ENCODE measurements around the gene TMEM190. TPM values are rescaled to one million over a fixed set of nuclear protein-coding genes. Genes with fewer than 3 reads are reported as not detected.
A peak's percentile ranks its signal among the peaks of the same experiment; 100 is the strongest.

TMEM190 gene
- total and polyA plus RNA-seq, 2 of the 8 experiments (the other 6 are each of a cell fraction or from before 2014, with no cell fraction given): 1.6 TPM; not detected in 1

DNA sequence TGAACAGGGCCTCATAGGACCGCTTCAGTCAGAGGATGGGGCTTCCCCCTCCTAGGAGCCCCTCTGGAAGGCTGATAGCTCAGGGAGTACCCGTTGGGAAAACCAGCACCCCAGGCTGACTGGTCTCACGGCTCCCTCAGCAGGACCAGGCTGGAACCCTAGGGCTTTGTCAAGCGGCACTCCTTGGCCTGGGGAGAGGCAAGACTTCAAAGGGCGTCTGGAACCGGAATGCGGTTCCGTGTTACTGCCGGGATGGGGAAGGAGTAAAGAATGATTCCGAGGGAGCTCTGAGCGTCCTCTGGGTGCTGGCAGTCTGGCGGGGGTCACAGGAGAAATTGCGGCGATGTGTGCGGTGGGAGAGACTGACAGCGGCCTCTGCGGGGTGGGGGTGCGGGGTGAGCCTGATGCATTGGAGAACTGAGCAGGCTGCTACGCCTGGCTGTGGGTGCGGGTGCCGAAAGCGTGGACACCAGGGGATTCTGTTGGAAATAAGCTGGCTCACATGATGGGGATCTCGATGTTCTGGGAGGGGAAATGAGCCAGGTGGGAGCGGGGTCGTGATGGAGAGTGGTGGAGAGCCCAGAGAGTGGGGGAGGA lies 24.0 kb upstream of the TMEM190 start:
- no peak overlapping the region for H2BK120ac ChIP-seq (replicated peaks; ENCODE audit: low read depth, low read length)
- H3K9me3 ChIP-seq (ENCODE audit: insufficient read depth in 2 of 2, low read depth in 1 of 2, low read length in 1 of 2): no peaks in the 10 kb centered on the region
- FAIRE-seq (no peak), DNase-seq (ENCODE audit: low read depth in 1 of 2, low spot score in 2 of 2) (no peak)
- peak overlapping the region; percentile 88; the same call in 1 of the 2 replicates for H2BK15ac ChIP-seq (ENCODE audit: low read length)
- no peak overlapping the region for H3K56ac ChIP-seq (replicated peaks; ENCODE audit: insufficient read length, low read depth, low read length)
- no peak overlapping the region for H2BK20ac ChIP-seq (ENCODE audit: low read length)
- H2AK5ac ChIP-seq (ENCODE audit: low read depth, low read length): no peak overlapping the region
- no peak overlapping the region for H3K14ac ChIP-seq (ENCODE audit: insufficient read length)
- H3K27me3 ChIP-seq (replicated peaks in 1 of 4; ENCODE audit: control insufficient read depth in 3 of 4, extremely low read depth in 1 of 4, insufficient read depth in 3 of 4, low read length in 3 of 4): peaks cover 17 to 53% (median 44%) of the 10 kb centered on the region in 4 experiments
- H3K4ac ChIP-seq (replicated peaks; ENCODE audit: insufficient read length, low read depth, low read length): no peak overlapping the region
- H4K5ac ChIP-seq (ENCODE audit: insufficient read length, low read depth, low read length): no peak overlapping the region
- peak overlapping the region; percentile 88 to 96; a peak in 1 of 4 replicates for H3K4me2 ChIP-seq (ENCODE audit: insufficient read depth in 1 of 2, low read depth in 2 of 2, low read length in 2 of 2)
- H3K9ac ChIP-seq (replicated peaks in 1 of 4; ENCODE audit: extremely low read depth in 1 of 4, low read depth in 3 of 4, low read length in 3 of 4): no peak overlapping the region
- H3K23me2 ChIP-seq (ENCODE audit: low read depth, low read length): peaks cover 12% of the 10 kb centered on the region; the same call in 1 of the 2 replicates
- no peak overlapping the region; the same call in 1 of the 2 replicates for H4K8ac ChIP-seq (ENCODE audit: extremely low read depth, insufficient read depth, low read length)
- no peak overlapping the region for H3K27ac ChIP-seq (ENCODE audit: low read depth, low read length)
- H2AFZ ChIP-seq (ENCODE audit: low read length): no peak overlapping the region
- no peak overlapping the region for H2BK5ac ChIP-seq (ENCODE audit: low read depth, low read length)
- H3K4me3 ChIP-seq (ENCODE audit: extremely low read depth in 1 of 4, insufficient read depth in 2 of 4, low read depth in 3 of 4, low read length in 4 of 4): no peak overlapping the region
- no peaks in the 10 kb centered on the region for H3K79me2 ChIP-seq (ENCODE audit: control insufficient read depth in 1 of 2, insufficient read depth in 2 of 2, low read length in 2 of 2)
- peaks cover 0 to 10% of the 10 kb centered on the region in 2 experiments for H4K20me1 ChIP-seq (replicated peaks in 1 of 2; ENCODE audit: control insufficient read depth in 1 of 2, insufficient read depth in 2 of 2, low read length in 2 of 2)
- peak overlapping the region; percentile 46 for H4K91ac ChIP-seq (replicated peaks; ENCODE audit: insufficient read length, low read length)
- ChIA-PET CTCF (ENCODE audit: partially characterized antibody) (interaction anchor here (0.9 to 1.7 kb wide), 7 partner anchors 9 to 69 kb away, joined by 3 to 7 read pairs (median 3); partner anchors contain the start of genes BRSK1 and KMT5C), POLR2A (ENCODE audit: partially characterized antibody) (interaction anchor here (1.0 to 7.9 kb wide), 12 partner anchors 9 to 70 kb away, joined by 3 to 58 read pairs (median 5); partner anchors contain the start of genes GARIN5B, IL11 and KMT5C)
- WGBS, 2 experiments (ENCODE audit: extremely low coverage in 1 of 2, insufficient coverage in 1 of 2, insufficient read length in 1 of 2, insufficient replicate concordance in 2 of 2, low coverage in 1 of 2, low lambda C conversion rate in 2 of 2, missing lambda C conversion rate in 1 of 2): 88% methylated on average over 25 of the region's 25 CpGs; no CpG with 5 or more reads in 1 of the 2 experiments
- H3K36me3 ChIP-seq (ENCODE audit: control insufficient read depth in 2 of 4, insufficient read depth in 4 of 4, low read length in 3 of 4): peaks cover 0 to 12% (median 0%) of the 10 kb centered on the region in 4 experiments; a peak in 1 of 8 replicates
- H3K79me1 ChIP-seq (ENCODE audit: low read depth, low read length): no peaks in the 10 kb centered on the region
- peaks cover 11 to 38% (median 23%) of the 10 kb centered on the region in 4 experiments for H3K4me1 ChIP-seq (replicated peaks in 1 of 4; ENCODE audit: control insufficient read depth in 3 of 4, insufficient read depth in 4 of 4, low read length in 3 of 4)
- no peak overlapping the region; the same call in 1 of the 2 replicates for H3K18ac ChIP-seq (ENCODE audit: extremely low read depth, low read length)
- H3K23ac ChIP-seq (ENCODE audit: insufficient read length): no peak overlapping the region
- no peak overlapping the region; the same call in 1 of the 2 replicates for H2BK12ac ChIP-seq (ENCODE audit: low read depth, low read length)
- TF ChIP-seq YY1 (IDR thresholded peaks at IDR 0.05; ENCODE audit: low read depth, low read length) (no peak), SIX5 (IDR thresholded peaks at IDR 0.05; ENCODE audit: low read depth, low read length) (no peak), RAD21 (IDR thresholded peaks at IDR 0.05 in 1 of 2, conservative IDR thresholded peaks at IDR 0.05 in 1 of 2; ENCODE audit: low read depth in 2 of 2, low read length in 2 of 2) (no peak), CBX8 (IDR thresholded peaks at IDR 0.05; ENCODE audit: borderline replicate concordance, low read depth, low read length) (no peak), NRF1 (IDR thresholded peaks at IDR 0.05; ENCODE audit: low read depth, low read length) (no peak), RFX5 (IDR thresholded peaks at IDR 0.05; ENCODE audit: borderline replicate concordance, low read depth, low read length) (no peak), GABPA (IDR thresholded peaks at IDR 0.05; ENCODE audit: borderline replicate concordance, insufficient read depth, low read length) (no peak), RBBP5 (IDR thresholded peaks at IDR 0.05; ENCODE audit: borderline replicate concordance, low read depth, low read length) (no peak), KDM4A (IDR thresholded peaks at IDR 0.05; ENCODE audit: low read depth, low read length, severe bottlenecking) (no peak), SUZ12 (IDR thresholded peaks at IDR 0.05; ENCODE audit: low read length) (no peak), CEBPB (IDR thresholded peaks at IDR 0.05; ENCODE audit: low read depth, low read length) (no peak), POU5F1 (IDR thresholded peaks at IDR 0.05; ENCODE audit: low read depth, low read length) (no peak), TEAD4 (IDR thresholded peaks at IDR 0.05; ENCODE audit: low read depth, low read length) (no peak)
